ENCODE data around the gene ALG1. TPM values are rescaled to one million over a fixed set of nuclear protein-coding genes. Genes with fewer than 3 reads are reported as not detected.

The ALG1 gene
- total RNA-seq, 1 donor = 37.7 TPM

DNA sequence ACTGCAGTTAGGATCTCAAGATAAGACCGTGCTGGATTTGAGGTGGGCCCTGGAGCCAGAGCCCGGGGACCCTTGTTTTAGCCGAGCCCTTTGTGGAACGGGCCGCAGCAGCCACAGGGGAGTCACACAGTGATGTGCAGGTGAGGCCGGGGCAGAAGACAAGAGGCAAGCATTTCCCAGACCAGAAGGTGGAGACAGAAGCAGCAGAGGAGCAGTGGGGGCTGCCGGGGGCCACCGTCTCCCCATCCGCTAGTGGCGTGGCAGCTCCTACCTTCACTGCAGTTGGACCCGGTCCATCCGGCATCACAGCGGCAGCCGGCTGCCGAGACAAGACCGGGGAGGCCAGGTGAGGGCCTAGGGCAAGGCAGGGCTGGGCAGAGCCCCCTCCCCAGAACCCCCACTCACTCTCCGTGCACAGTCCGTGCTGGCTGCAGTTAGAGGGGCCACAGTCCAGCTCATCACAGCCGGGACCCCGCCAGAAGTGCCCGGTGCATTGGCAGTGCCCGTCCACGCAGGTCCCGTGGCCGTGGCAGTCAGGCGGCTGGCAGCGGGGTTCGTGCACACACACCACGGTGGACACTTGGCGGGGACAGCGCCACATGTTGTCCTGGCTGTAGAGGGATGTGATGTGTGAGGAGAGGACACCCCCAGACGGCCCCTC, 43.9 kb upstream of the ALG1 start:
- H3K4me3 ChIP-seq (ENCODE audit: low read depth, low read length) = no peak overlapping the region
- no peak for TF ChIP-seq CTCF (IDR thresholded peaks at IDR 0.05; ENCODE audit: insufficient read depth, low read length)
- DNase-seq (ENCODE audit: low read depth) = no peak

DNA sequence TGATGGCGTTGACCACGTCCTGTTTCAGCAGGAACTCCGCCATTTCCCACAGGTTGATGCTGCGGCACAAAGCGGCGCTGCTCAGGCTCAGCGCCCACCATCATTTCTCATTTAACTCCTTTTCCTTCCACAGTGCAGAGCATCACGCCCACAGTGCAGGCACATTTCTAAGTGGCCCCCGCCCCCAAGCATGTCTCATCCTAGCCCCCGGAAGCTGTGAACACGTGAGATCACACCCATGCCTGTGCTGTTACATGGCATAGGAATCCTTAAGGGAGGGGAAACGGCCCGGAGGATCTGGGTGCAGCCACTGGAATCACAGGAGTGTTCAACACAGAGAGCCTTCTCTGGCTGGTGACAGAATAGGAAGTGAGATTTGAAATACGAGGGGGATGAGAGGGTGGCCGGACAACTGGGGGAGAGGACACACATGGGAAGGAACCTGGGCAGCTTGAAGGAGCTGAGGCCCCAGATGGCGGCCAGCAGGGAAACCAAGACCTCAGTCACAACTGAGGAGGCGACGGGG, 42.6 kb upstream of the ALG1 start:
- no peak for DNase-seq (ENCODE audit: low read depth)
- H3K4me3 ChIP-seq (ENCODE audit: low read depth, low read length) = no peak overlapping the region
- TF ChIP-seq CTCF (IDR thresholded peaks at IDR 0.05; ENCODE audit: insufficient read depth, low read length) = no peak

DNA sequence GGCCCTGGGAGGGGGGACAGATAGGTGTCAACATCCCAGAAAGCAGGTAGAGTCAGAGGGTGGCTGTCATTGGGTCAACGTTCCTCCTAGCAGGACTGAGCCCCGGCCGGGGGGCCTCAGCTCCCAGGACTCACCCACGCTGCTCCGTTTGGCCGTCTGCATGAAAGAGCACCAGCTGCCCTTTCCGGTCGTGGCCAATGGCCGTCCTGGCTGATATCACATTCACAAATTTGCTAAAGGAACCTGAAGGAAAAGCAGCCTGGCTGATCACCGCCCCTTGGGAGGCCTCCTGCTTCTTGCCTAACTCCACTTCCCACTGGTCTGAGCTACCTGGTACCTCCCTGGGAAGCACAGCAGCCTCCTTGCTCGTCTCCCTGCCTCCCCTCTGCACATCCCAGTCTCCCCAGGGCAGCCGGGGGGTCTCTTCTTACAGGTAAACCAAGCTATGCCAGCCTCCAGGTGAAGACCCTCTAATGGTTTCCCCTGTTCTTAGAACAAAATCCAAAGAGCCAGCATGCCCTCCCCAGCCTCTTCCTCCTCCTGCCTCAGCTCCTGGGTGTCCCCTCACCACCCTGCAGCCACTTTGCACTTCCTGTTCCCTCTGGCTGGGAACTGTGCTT, 41.3 kb upstream of the ALG1 start:
- H3K4me3 ChIP-seq (ENCODE audit: low read depth, low read length) = no peak overlapping the region
- no peak for TF ChIP-seq CTCF (IDR thresholded peaks at IDR 0.05; ENCODE audit: insufficient read depth, low read length)
- DNase-seq (ENCODE audit: low read depth) = no peak

GRCh38 chr16:5031601-5032000, 40.0 kb upstream of the ALG1 start:
- no peak overlapping the region for H3K4me3 ChIP-seq (ENCODE audit: low read depth, low read length)
- no peak for DNase-seq (ENCODE audit: low read depth)
- TF ChIP-seq CTCF (IDR thresholded peaks at IDR 0.05; ENCODE audit: insufficient read depth, low read length) = no peak

GRCh38 chr16:5032748-5033167, 38.9 kb upstream of the ALG1 start:
- peak overlapping the region; percentile 82 for H3K4me3 ChIP-seq (ENCODE audit: low read depth, low read length)
- TF ChIP-seq CTCF (IDR thresholded peaks at IDR 0.05; ENCODE audit: insufficient read depth, low read length) = no peak
- DNase-seq (ENCODE audit: low read depth) = no peak

DNA sequence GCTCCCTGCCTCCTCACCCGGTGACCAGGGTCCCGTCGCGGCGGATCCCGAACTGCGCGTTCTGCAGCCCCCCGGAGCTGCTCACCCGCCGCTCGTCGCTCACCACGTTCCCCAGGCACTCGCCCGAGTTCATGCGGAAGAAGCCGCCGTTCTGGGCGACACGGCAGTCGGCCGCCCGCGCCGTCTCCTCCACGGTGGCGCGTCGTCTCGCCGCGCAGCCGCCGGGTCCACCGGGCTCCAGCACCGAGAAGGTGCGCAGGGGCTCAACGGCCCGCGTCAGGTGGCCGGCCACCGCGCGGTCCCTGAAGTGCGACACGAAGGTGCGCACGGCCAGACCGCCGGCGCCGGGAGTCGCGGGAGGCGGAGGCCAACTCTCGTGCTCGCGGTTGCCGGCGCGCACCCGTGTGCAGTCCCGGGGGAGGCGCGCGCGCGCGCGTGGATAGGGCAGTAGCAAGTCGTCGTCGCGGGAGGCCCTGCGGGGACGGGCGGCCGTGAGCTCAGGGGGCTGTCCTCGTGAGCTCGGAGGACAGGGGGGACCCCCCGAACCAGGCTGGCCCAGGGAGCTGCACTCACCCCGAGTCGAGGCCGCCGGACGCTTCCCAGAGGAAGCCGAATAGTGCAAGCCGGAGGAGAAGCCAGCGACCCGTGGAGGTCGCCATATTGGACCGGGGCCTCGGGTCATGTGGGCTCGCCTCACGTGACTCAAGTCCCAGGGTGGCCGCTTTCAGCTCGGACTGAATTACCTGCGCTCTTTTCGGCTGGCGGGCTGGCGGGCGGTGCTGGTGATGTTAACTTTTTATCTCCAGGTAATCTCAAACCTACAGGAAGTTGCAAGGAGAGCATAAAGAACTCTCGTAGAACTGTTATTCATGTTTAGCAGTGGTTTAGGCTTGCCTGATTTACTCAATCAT, 38.1 kb upstream of the ALG1 start, which contains the start of gene NAGPA:
Gene NAGPA (minus strand): TSS at position 680 of the 911 bp plus-strand sequence. CDS start 21 bp downstream, at position 659.
- peak within 1 kb of the TSS; percentile 82 for H3K4me3 ChIP-seq (ENCODE audit: low read depth, low read length)
- peak; percentile 84 for DNase-seq (ENCODE audit: low read depth)

More for the DNA sequence above, 38.1 kb upstream of the ALG1 start, which contains the start of gene NAGPA:
- no peak for TF ChIP-seq CTCF (IDR thresholded peaks at IDR 0.05; ENCODE audit: insufficient read depth, low read length)

All from fibroblast of the aortic adventitia (primary cell).